ENCODE results near the gene STARD10.

Gene STARD10

DNA sequence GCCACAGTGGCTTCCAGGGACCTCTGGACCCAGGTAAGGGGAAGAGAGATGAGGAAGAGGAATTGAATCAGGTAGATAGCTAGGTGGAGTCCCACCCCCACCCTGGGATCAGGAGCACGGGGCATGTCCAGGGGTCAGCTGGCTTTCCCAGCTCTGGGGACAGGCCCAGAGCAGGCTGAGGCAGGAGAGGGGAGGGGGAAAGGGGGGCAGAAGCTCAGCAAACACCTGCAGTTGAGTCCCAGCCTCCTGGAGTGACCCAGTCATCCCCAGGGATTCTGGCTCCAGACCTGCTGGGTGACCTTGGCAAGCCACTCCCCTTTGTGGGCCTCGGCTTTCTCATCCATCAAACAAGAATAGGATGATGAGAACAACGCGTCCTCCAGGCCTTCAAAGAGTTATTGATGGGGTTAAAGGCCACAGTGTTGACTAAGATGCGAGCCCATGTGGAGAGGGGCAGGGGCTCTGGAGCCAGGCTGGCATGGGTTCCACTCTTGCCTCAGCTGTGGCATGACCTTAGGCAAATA is 16.0 kb downstream of the STARD10 start:
- no peak for TF ChIP-seq EZH2phosphoT487 (IDR thresholded peaks at IDR 0.05; ENCODE audit: low read depth)
- TF ChIP-seq, protein P1, sequence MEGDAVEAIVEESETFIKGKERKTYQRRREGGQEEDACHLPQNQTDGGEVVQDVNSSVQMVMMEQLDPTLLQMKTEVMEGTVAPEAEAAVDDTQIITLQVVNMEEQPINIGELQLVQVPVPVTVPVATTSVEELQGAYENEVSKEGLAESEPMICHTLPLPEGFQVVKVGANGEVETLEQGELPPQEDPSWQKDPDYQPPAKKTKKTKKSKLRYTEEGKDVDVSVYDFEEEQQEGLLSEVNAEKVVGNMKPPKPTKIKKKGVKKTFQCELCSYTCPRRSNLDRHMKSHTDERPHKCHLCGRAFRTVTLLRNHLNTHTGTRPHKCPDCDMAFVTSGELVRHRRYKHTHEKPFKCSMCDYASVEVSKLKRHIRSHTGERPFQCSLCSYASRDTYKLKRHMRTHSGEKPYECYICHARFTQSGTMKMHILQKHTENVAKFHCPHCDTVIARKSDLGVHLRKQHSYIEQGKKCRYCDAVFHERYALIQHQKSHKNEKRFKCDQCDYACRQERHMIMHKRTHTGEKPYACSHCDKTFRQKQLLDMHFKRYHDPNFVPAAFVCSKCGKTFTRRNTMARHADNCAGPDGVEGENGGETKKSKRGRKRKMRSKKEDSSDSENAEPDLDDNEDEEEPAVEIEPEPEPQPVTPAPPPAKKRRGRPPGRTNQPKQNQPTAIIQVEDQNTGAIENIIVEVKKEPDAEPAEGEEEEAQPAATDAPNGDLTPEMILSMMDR (IDR thresholded peaks at IDR 0.05; ENCODE audit: low read depth, low read length): no peak
- Histone ChIP-seq H3K9ac (ENCODE audit: low read length) (no peak overlapping the region), H3K27me3 (ENCODE audit: low read depth, low read length) (no peaks in the 10 kb centered on the region), H4K20me1 (ENCODE audit: insufficient read depth, low read length) (no peaks in the 10 kb centered on the region), H3K9me3 (ENCODE audit: insufficient read depth, low read length) (no peaks in the 10 kb centered on the region), H3K4me1 (ENCODE audit: low read length) (peaks cover 11% of the 10 kb centered on the region), H3K4me3 (ENCODE audit: low read length) (no peak overlapping the region), H3K36me3 (replicated peaks; ENCODE audit: low read depth, low read length) (no peaks in the 10 kb centered on the region), H3K4me2 (ENCODE audit: low read length) (no peak overlapping the region), H3K27ac (ENCODE audit: low read length) (no peak overlapping the region), H3K79me2 (ENCODE audit: low read length) (no peaks in the 10 kb centered on the region), H2AFZ (ENCODE audit: low read depth, low read length) (no peak overlapping the region)

DNA sequence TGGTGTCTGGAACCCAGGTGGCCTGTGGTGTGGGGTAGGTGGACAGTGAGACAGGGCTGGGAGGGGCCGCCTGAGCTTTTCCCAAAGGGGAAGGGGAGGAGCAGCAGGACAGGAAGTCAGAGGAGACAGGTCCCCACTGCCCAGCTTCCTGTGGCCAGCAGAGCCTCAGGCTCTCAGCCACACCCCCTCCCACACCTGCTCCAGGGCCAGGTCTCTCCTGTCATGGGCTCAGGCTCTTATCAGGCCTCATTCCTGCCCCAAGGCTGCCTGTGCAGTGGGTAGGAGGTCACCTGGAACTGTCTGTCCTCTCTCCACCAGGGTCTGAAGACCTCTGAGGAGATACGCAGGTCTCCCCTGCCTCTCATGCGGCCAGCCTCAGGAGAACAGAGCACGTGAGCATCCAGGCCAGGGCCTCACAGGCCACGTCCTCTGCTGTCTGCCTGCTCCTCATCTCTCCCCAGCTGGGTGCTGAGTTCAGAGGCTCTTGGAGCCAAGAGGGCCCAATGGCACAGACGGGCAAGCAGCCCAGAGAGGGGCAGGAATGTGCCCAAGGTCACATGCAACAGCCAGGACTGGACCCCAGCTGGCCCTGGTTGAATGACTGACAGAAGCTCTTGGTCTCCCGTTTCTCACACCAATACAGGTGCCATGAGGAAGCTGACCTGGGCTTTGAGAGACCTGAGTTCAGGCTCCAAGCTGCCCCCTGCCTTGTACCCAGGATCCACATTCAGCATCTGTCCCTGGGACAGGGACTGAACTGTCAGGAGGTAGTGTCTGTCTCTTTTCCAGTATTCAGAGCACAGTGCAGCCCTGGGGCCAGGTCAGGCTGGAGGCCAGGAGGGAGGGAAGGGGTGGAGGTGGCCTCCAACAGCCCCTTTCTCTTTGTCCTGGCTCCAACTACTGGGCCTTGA is 16.7 kb downstream of the STARD10 start:
- no peak overlapping the region for H3K9ac ChIP-seq (ENCODE audit: low read length)
- peaks cover 7% of the 10 kb centered on the region for H3K4me1 ChIP-seq (ENCODE audit: low read length)

DNA sequence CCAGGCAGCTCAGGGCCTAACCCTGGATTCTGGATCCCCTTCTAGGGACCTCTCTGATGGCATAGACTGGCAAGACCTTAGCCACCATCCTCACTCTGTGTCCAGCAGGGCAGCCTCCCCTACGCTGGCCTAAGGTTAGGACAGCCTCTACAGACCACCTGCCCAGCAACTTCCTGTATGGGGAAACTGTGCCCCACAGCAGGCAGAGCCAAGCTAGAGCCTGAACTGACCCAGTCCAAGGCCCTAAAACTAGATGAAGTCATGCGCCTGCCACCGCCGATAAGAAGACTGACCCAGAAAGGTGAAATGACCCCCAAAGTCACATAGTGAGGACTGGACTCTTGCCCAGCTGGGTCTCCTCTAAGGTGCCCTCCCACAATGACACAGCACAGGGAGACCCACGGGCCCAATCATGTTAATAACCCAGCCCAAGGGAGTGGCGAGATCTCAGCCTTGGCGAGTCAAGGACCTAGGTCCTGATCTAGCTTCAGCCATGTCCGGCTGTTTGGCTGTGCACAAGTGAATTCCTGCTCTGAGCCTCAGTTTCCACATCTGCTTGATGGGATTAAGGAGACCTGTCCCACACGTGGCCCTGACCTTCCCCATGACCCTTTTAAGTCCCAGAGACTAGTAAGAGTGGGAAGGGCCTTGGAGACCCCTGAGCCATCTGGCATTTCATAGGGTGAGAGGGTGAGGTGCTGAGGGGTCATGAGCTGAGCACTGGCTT is 17.6 kb downstream of the STARD10 start:
- H3K4me1 ChIP-seq (ENCODE audit: low read length): peaks cover 4% of the 10 kb centered on the region; the same call in 1 of the 2 replicates
- TF ChIP-seq, protein P1 (IDR thresholded peaks at IDR 0.05; ENCODE audit: low read depth, low read length): no peak
- TF ChIP-seq EZH2phosphoT487 (IDR thresholded peaks at IDR 0.05; ENCODE audit: low read depth): no peak
- no peak overlapping the region for H3K9ac ChIP-seq (ENCODE audit: low read length)
- H3K4me3 ChIP-seq (ENCODE audit: low read length): no peak overlapping the region
- no peak overlapping the region for H3K4me2 ChIP-seq (ENCODE audit: low read length)
- H3K9me3 ChIP-seq (ENCODE audit: insufficient read depth, low read length): no peaks in the 10 kb centered on the region
- H2AFZ ChIP-seq (ENCODE audit: low read depth, low read length): no peak overlapping the region
- no peaks in the 10 kb centered on the region for H4K20me1 ChIP-seq (ENCODE audit: insufficient read depth, low read length)
- no peaks in the 10 kb centered on the region for H3K36me3 ChIP-seq (replicated peaks; ENCODE audit: low read depth, low read length)
- no peaks in the 10 kb centered on the region for H3K79me2 ChIP-seq (ENCODE audit: low read length)
- H3K27me3 ChIP-seq (ENCODE audit: low read depth, low read length): no peaks in the 10 kb centered on the region
- no peak overlapping the region for H3K27ac ChIP-seq (ENCODE audit: low read length)

More for the DNA sequence above, 16.7 kb downstream of the STARD10 start:
- H3K9me3 ChIP-seq (ENCODE audit: insufficient read depth, low read length): no peaks in the 10 kb centered on the region
- no peak overlapping the region for H3K27ac ChIP-seq (ENCODE audit: low read length)
- no peak for TF ChIP-seq EZH2phosphoT487 (IDR thresholded peaks at IDR 0.05; ENCODE audit: low read depth)
- TF ChIP-seq, protein P1 (IDR thresholded peaks at IDR 0.05; ENCODE audit: low read depth, low read length): no peak
- no peaks in the 10 kb centered on the region for H3K79me2 ChIP-seq (ENCODE audit: low read length)
- H3K4me3 ChIP-seq (ENCODE audit: low read length): no peak overlapping the region
- no peaks in the 10 kb centered on the region for H3K27me3 ChIP-seq (ENCODE audit: low read depth, low read length)
- H4K20me1 ChIP-seq (ENCODE audit: insufficient read depth, low read length): no peaks in the 10 kb centered on the region
- no peak overlapping the region for H3K4me2 ChIP-seq (ENCODE audit: low read length)
- no peaks in the 10 kb centered on the region for H3K36me3 ChIP-seq (replicated peaks; ENCODE audit: low read depth, low read length)
- no peak overlapping the region for H2AFZ ChIP-seq (ENCODE audit: low read depth, low read length)
